Activated T-cell treated with anti-CD3 and anti-CD28 coated beads, Interleukin-2, amount 50 U/mL, for 24 hours (primary cell): ENCODE measurements around the gene STARD7.

ENCODE experiments used
- DNase-seq: peaks from one replicate; pipeline ENCODE4 v3.0.0-alpha.2; 2020
- H3K27ac Mint-ChIP-seq: 2 replicates; pipeline ENCODE4 v1.8.0; 2020; ENCODE audit warnings: mild to moderate bottlenecking, mixed read lengths
- H3K27me3 Mint-ChIP-seq: 2 replicates; pipeline ENCODE4 v1.8.0; 2020; ENCODE audit warnings: mixed read lengths
- H3K36me3 Mint-ChIP-seq: 2 replicates; pipeline ENCODE4 v1.8.0; 2020; ENCODE audit warnings: low read depth, mixed read lengths
- H3K4me1 Mint-ChIP-seq: 2 replicates; pipeline ENCODE4 v1.8.0; 2020; ENCODE audit warnings: low read depth, mixed read lengths
- H3K4me3 Mint-ChIP-seq: 2 replicates; pipeline ENCODE4 v1.8.0; 2020; ENCODE audit warnings: mild to moderate bottlenecking, moderate library complexity, mixed read lengths
- H3K9me3 Mint-ChIP-seq: 2 replicates; pipeline ENCODE4 v1.8.0; 2020; ENCODE audit warnings: mixed read lengths

Gene STARD7

DNA sequence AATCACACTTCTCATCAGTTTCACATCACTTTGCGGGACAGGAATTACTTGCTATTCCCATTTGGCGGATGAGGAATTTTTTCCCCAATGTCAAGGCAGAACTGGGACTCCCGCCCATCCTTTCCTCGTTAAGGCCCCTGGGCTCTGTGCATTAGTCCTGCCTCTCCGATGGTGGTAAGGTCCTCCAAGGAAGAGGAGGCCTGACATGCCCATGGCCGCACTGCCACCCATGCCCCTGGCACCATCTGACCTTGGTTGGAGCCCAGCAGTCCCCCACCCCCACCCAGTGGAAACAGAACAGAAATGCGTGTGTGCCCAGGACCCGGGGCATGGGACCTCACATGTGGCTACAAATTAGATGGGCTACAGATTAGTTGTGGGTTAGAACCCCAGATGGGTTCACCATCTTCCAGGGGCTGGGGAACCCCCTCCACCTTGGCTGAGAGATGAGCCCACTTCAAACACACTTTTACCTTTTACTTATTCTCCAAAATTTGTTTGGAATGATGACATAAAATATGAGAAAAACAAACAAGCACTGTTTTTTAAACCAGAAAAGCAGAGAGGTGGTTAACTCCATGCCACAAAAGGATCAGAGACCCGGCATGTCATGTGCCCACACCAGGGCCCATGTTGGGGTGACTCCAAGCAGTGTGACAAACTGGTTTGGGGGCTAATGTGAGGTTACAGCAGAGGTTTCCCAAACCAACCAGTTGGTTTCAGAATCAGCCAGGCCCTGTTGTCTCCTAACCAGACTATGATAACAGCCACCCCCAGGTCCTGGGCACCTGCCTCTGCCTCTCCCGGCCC is 52.4 kb downstream of the STARD7 start:
- peak; percentile 65 for DNase-seq
- H3K4me1 Mint-ChIP-seq, result peaks cover 93% of the 10 kb centered on the region
- peaks cover 7% of the 10 kb centered on the region for H3K9me3 Mint-ChIP-seq
- H3K4me3 Mint-ChIP-seq, result peak overlapping the region; percentile 54
- H3K27ac Mint-ChIP-seq, result peak overlapping the region; percentile 95
- no peaks in the 10 kb centered on the region for H3K27me3 Mint-ChIP-seq
- peaks cover 5% of the 10 kb centered on the region for H3K36me3 Mint-ChIP-seq

DNA sequence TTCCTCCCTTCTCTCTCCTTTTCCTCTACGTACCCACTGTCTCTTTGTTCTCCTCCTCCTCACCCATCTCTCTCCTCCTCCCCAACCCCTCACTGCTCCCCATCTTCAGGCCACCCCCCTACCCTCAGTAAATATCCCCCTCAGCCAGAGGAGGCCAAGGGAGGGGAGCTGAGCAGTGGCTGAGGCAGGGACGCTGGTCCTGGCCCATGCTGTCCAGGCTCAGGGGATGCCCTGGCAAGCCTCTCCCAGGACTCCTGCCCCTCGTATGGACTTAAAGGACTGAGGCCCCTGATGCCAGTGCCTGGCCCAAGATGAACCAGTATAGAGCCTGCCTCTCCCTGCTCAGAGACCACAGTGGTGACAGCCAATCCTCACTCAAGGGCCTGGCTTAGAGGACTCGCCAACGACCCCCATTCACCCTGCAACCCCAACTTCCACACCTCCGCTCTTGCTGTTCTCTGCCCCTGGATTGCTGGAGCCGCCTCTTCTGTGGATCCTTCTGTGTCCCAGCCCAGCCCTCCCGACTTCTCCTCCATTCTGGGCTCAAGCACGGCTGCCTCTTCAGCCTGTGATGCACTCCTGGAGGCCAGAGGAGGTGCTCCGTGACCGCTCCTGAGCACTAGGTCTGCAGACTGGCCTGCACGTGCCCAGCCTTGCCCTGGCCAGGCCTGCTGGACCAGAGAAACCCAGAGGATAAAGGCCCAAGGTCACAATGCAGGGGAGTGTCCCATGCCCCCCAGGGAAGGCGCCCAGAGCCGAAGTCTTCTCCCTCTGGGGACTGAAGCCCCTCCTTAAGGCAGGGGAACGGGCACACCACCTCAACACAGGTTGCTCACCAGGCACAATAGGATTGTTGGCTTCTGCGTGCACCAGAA is 53.9 kb downstream of the STARD7 start:
- peaks cover 95% of the 10 kb centered on the region for H3K4me1 Mint-ChIP-seq
- no peak overlapping the region for H3K4me3 Mint-ChIP-seq
- peak; percentile 33 for DNase-seq

DNA sequence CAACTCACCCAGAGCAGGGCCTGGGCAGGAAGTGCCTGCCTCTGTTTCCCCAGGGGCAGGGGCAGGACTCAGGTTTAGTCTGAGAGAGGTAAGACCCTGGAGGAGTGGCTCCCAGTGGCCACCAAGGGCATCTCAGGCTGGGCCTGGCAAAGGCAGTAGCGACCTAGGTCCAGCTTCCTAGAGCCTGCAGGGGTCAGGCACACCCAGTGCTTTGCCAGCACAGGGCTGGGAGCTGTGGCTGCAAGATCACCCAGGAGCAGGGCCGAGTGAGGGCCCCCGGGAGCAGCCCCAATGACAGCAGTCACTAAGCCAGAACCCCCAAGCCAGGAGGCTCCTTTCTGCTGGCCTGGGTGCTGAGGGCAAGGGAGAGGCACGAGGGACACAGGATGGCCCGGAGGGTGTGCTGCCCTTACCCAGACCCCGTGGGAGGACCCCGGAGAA is 54.6 kb downstream of the STARD7 start:
- peaks cover 95% of the 10 kb centered on the region for H3K4me1 Mint-ChIP-seq
- no peak overlapping the region for H3K4me3 Mint-ChIP-seq
- no peaks in the 10 kb centered on the region for H3K9me3 Mint-ChIP-seq
- no peaks in the 10 kb centered on the region for H3K36me3 Mint-ChIP-seq
- H3K27me3 Mint-ChIP-seq, result no peaks in the 10 kb centered on the region
- H3K27ac Mint-ChIP-seq, result no peak overlapping the region
- peak; percentile 37 for DNase-seq

More for the DNA sequence above, 53.9 kb downstream of the STARD7 start:
- Mint-ChIP-seq H3K36me3 (peaks cover under 1% of the 10 kb centered on the region), H3K27me3 (no peaks in the 10 kb centered on the region), H3K9me3 (no peaks in the 10 kb centered on the region), H3K27ac (no peak overlapping the region)

DNA sequence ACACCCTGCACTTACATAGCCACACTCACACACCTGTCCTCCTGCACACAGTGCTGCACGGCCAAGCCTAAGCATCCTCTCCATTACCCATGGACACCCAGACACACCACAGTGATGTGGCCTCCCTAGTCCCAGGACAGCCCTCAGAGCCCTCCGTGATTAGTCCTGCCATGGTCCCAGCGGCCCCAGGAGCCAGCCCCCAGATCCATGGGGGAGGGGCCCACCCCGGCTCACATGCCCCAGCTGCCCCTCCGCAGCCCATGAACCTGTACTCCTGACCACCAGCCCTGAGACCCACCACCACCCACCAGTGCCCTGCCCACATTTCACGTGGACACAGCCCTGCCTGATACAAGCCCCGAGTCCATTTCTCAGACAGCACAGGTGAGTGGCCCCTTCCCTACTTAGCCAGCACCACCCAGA is 55.3 kb downstream of the STARD7 start:
- H3K4me1 Mint-ChIP-seq, result peaks cover 95% of the 10 kb centered on the region
- H3K27ac Mint-ChIP-seq, result peak overlapping the region; percentile 8
- peak; percentile 35 for DNase-seq
- peaks cover 1% of the 10 kb centered on the region for H3K36me3 Mint-ChIP-seq
- H3K9me3 Mint-ChIP-seq, result no peaks in the 10 kb centered on the region
- no peaks in the 10 kb centered on the region for H3K27me3 Mint-ChIP-seq
- H3K4me3 Mint-ChIP-seq, result no peak overlapping the region

DNA sequence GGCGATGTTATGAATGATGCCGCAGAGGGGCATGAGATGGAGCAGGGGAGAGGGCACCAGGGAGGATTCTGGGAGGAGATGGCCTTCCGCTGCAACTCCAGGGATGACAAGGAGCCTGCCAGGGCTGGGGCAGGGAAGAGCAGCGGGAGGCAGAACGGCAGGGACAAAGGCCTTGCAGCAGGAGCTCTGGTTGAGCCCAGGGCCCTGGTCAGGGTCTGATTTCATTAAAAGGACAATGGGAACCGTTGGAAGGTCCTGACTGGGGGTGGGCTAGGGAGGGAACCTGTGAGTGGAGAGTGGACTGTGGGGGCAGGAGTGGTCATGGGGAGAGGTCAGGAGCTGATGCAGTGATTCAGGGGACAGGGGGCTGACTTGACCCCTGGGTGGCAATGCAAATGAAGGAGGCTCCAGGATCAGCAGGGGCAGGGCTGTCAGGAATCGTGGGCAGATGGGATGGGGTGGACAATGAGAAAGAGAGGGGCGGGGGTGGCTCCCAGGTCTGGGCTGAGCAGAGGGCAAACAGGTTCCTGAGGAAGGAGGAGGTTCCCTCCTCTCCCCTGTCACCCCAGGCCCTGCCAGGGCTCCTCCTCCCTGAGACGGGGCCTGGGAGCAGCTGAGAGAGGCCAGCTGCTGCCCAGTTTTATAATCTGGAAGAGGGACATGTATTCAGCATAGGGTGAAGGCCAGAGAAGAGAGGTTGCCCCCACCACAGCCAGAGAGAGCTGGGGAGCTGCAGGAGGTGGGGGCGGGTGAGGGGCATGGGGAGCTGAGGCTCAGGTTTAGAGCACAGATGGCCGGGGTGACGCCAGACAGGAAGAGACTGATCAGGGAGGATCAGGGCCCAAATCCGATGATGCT is 56.1 kb downstream of the STARD7 start:
- H3K4me1 Mint-ChIP-seq, result peaks cover 95% of the 10 kb centered on the region
- no peak overlapping the region for H3K27ac Mint-ChIP-seq
- H3K36me3 Mint-ChIP-seq, result peaks cover 4% of the 10 kb centered on the region
- H3K27me3 Mint-ChIP-seq, result no peaks in the 10 kb centered on the region
- no peak overlapping the region for H3K4me3 Mint-ChIP-seq
- H3K9me3 Mint-ChIP-seq, result no peaks in the 10 kb centered on the region
- no peak for DNase-seq

DNA sequence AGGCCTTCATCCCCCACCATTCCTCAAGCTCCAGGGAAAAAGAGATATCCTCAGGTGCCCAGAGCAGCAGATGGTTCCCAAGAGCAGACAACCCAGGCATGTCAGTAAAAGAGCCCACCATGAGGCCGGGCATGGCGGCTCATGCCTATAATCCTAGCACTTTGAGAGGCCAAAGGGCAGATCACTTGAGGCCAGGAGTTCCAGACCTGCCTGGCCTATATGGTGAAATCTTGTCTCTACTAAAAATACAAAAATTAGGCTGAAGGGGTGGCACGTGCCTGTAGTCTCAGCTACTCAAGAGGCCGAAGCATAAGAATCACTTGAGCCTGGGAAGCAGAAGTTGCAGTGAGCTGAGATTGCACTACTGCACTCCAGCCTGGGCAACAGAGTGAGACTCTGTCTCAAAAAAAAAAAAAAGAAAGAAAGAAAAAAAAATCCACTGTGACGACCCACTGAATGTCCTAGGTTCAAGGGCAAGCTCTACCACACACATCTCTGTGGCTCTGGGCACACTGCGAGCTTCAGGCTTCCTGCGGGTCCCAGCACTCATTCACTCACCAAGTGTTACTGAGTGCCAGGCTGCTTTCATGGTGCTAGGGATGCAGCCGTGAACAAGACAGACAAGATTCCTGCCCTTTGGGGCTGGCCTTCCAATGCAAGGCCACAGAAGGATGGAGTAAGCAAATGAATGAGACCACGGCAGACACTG is 56.9 kb downstream of the STARD7 start:
- no peak overlapping the region for H3K27ac Mint-ChIP-seq
- no peak overlapping the region for H3K4me3 Mint-ChIP-seq
- H3K27me3 Mint-ChIP-seq, result no peaks in the 10 kb centered on the region

DNA sequence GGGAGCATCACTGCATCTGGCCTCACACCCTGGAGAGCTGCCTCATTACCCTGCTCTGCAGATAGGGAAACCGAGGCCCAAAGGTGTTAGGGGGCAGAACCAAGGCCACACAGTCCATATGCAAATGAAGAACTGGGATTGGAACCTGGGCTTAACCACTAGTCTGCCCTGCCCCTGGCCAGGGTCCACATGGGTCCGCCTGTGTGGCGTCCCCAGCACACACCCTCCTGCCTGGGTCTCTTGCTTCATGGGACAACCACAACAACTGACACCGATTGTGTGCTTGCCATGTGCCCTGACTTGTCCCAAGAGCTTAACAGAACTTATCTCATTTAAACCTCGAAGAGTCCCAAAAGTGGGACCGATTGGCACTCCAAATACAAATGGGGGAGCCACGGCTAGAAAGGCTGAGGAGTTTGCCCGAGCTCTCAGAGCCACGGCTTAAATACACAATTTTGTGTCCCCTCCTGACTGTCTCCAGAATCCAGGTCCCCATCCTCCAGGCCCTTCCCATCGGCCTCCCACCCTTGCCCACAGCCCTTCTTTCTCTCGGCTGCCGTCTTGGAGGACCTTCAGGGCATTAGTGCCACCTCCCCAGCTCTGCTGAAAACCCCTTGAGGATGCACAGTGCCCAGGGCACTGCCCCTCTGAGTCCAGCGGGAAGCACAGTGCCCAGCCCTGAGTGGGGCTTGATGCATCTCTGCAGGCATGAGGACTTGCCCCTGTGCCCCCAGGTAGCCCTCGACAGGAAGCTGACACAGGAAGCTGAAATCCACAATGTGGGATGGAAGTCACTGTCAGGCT is 57.6 kb downstream of the STARD7 start:
- Mint-ChIP-seq H3K4me1 (peaks cover 94% of the 10 kb centered on the region), H3K36me3 (peaks cover 4% of the 10 kb centered on the region), H3K27ac (no peak overlapping the region), H3K4me3 (no peak overlapping the region), H3K27me3 (no peaks in the 10 kb centered on the region), H3K9me3 (no peaks in the 10 kb centered on the region)
- DNase-seq, result peak; percentile 30

More for the DNA sequence above, 56.9 kb downstream of the STARD7 start:
- Mint-ChIP-seq H3K36me3 (peaks cover 4% of the 10 kb centered on the region), H3K4me1 (peaks cover 95% of the 10 kb centered on the region), H3K9me3 (no peaks in the 10 kb centered on the region)
- DNase-seq, result peak; percentile 29

DNA sequence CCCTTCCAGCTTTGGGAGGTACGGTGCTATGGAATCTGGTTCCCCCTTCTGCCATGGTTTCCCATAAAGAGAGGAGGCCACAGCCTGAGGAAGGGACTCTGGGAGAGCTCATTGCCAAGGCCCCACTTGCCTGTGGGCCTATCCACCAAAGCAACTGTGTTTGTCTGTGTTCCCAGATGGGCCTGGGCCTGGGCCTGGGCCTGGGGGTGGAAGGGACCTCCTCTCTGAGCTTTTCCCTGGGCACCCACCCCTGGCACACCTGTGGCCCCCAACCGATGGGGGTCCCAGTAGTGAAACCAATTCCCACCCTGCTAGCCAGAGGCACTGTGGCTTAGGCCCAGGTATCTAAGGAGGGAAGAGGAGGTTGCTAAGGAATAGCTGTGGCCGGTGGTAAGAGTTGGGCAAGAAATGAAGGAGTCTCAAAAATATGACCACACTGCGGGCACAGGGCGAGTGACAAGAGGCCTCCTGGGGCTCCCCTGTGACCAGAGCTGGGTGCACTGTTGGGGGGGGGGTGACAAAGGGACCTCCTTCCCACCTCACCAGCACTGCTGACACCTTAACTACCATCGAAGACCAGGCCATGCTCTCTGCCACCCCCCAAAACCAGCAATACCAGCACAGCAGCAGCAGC is 58.5 kb downstream of the STARD7 start:
- H3K27me3 Mint-ChIP-seq, result no peaks in the 10 kb centered on the region

DNA sequence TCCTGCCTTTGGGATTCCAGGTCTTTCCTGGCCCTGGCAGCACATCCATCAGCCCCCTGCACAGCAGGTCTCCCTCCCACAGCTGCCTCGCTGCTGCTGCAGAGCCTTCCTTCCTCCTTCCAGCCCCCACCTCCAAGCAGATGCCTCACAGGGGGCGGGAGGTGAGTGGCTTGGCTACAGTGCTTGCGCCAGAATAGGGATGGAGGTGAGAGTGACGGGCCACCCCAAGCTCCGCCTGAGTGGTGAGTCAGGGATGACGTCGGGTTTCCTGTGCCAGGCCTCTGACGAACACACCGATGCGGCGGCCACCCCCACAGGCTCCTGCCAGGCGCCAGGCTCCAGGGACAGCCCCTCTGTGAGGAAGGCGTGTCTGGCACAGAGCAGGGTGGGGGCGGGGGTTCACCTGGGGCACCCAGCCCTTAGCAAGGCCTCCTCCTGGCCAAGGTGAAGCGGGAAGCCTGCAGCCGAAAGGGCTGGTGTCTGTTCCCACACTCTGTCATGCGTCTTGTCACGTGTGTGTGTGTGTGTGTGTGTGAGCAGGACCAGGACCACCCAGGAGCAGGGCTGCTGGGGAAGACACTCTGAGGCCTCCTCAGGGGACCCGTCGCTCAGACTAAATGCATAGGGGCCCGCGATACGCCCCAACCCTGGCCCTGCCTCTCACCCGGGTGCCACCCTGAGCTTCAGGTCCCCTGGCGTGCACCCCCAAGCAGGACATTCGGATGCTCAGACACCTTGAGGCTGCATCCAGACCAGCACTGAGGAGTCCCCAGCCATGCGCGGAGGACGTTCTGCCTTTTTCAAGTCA is 60.0 kb downstream of the STARD7 start:
- H3K36me3 Mint-ChIP-seq, result peaks cover 17% of the 10 kb centered on the region
- peak; percentile 95 for DNase-seq
- peaks cover 77% of the 10 kb centered on the region for H3K4me1 Mint-ChIP-seq
- H3K27me3 Mint-ChIP-seq, result no peaks in the 10 kb centered on the region
- H3K27ac Mint-ChIP-seq, result peak overlapping the region; percentile 99
- peak overlapping the region; percentile 85 for H3K4me3 Mint-ChIP-seq
- no peaks in the 10 kb centered on the region for H3K9me3 Mint-ChIP-seq

More for the DNA sequence above, 58.5 kb downstream of the STARD7 start:
- H3K9me3 Mint-ChIP-seq, result no peaks in the 10 kb centered on the region
- H3K4me3 Mint-ChIP-seq, result no peak overlapping the region
- peaks cover 90% of the 10 kb centered on the region for H3K4me1 Mint-ChIP-seq
- H3K36me3 Mint-ChIP-seq, result peaks cover 5% of the 10 kb centered on the region
- peak overlapping the region; percentile 12 for H3K27ac Mint-ChIP-seq
- peak; percentile 32 for DNase-seq

DNA sequence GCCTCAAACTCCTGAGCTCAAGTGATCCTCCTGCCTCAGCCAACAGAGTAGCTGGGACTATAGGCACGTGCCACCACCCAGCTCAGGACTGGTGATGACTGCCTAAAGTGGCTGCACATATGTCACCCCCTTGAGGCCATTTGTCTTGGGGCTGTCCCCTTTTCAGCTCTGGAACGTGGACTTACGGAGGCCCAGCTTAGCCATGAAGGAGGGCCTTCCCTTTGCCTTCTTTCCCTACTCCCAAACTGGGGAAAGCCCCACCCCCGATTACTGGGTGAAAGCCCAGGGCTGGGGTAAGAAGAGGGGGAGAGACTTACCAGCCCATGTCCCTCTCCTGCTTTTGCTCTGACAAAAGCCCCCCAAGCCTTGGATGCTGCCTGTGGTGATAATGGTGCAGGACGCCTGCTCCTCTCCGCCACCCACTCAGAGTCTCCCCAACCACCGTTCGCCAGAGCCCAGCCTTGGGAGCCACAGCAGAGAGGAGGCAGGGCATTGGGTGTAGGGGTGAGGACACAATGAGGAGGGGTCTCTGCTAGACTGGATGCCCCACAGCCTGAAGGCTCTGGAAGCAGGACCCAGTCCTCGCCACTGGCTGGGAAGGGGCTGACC is 60.9 kb downstream of the STARD7 start:
- H3K27me3 Mint-ChIP-seq, result no peaks in the 10 kb centered on the region
- peaks cover 26% of the 10 kb centered on the region for H3K36me3 Mint-ChIP-seq
- peaks cover 68% of the 10 kb centered on the region for H3K4me1 Mint-ChIP-seq
- peak overlapping the region; percentile 99 for H3K27ac Mint-ChIP-seq
- H3K9me3 Mint-ChIP-seq, result no peaks in the 10 kb centered on the region
- peak; percentile 54 for DNase-seq
- peak overlapping the region; percentile 85 for H3K4me3 Mint-ChIP-seq

DNA sequence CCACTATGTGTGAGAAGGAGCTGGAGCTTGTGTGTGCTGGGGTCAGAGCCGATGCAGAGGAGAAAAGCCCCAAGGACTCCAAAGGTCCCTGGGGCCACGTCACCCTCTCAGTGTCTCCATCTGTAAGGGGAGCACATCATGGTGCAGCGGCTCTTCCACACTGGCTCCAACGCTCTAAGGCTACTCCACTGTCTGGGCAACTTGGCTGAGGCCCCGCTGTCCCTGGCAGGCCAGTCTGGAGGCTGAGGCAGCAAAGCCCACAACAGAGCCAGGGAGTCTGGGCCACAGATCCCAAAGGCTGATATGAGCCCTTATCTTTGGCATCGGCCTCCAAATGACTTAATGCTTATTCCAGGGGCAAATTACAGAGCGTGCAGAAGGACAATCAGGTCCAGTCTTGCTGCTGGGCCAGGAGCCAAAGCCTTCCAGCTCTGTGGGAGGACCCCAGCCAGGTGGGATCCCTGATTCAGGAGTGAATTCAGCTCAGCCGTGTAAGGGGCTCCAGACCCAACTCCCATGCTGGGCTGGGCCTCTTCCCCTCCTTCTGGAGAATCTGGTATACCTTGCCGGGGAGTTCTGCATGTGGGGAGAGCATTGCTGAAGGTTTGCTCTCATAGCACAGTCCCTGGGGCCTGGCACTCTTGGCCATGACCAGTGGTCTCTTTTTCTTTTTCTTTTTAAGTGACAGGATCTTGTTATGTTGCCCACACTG is 61.6 kb downstream of the STARD7 start:
- no peaks in the 10 kb centered on the region for H3K9me3 Mint-ChIP-seq
- H3K27ac Mint-ChIP-seq, result peak overlapping the region; percentile 99
- H3K4me3 Mint-ChIP-seq, result peak overlapping the region; percentile 85
- H3K27me3 Mint-ChIP-seq, result no peaks in the 10 kb centered on the region
- peaks cover 69% of the 10 kb centered on the region for H3K4me1 Mint-ChIP-seq
- DNase-seq, result no peak
- peaks cover 33% of the 10 kb centered on the region for H3K36me3 Mint-ChIP-seq
